ENCODE results near the gene SLC13A3. TPM values are rescaled to one million over a fixed set of nuclear protein-coding genes. Genes with fewer than 3 reads are reported as not detected.

The SLC13A3 gene
- total RNA-seq, 1 experiment from 2014 or later = 0.39 TPM

- peaks cover 25% of the 10 kb centered on the region for H3K9me3 Mint-ChIP-seq (ENCODE audit: unreplicated experiment)
- ChIA-PET POLR2A (no interaction called here), CTCF (no interaction called here)
- no TSS peak for BruUV-seq (replicated peaks)
- H3K4me1 Mint-ChIP-seq (ENCODE audit: low read depth, unreplicated experiment) = no peaks in the 10 kb centered on the region
- H3K36me3 Mint-ChIP-seq (ENCODE audit: insufficient read depth, unreplicated experiment) = no peaks in the 10 kb centered on the region
- H3K4me3 Mint-ChIP-seq (ENCODE audit: unreplicated experiment) = no peak overlapping the region
- Histone ChIP-seq H3K36me3 (ENCODE audit: control insufficient read depth, insufficient read depth, low read length) (no peaks in the 10 kb centered on the region), H3K9me3 (peaks cover 23% of the 10 kb centered on the region), H3K27me3 (replicated peaks; ENCODE audit: control insufficient read depth, insufficient read depth, low read length) (no peaks in the 10 kb centered on the region), H3K4me3 (ENCODE audit: low read depth, low read length) (no peak overlapping the region), H3K4me1 (no peaks in the 10 kb centered on the region)
- no peak for DNase-seq
- no peaks in the 10 kb centered on the region for H3K27me3 Mint-ChIP-seq (ENCODE audit: insufficient read depth, unreplicated experiment)
- no peak overlapping the region for H3K27ac Mint-ChIP-seq (ENCODE audit: unreplicated experiment)
- intact Hi-C loops (cut with micrococcal nuclease; ENCODE audit: unreplicated experiment) = no loop called here
- TF ChIP-seq, protein P1, sequence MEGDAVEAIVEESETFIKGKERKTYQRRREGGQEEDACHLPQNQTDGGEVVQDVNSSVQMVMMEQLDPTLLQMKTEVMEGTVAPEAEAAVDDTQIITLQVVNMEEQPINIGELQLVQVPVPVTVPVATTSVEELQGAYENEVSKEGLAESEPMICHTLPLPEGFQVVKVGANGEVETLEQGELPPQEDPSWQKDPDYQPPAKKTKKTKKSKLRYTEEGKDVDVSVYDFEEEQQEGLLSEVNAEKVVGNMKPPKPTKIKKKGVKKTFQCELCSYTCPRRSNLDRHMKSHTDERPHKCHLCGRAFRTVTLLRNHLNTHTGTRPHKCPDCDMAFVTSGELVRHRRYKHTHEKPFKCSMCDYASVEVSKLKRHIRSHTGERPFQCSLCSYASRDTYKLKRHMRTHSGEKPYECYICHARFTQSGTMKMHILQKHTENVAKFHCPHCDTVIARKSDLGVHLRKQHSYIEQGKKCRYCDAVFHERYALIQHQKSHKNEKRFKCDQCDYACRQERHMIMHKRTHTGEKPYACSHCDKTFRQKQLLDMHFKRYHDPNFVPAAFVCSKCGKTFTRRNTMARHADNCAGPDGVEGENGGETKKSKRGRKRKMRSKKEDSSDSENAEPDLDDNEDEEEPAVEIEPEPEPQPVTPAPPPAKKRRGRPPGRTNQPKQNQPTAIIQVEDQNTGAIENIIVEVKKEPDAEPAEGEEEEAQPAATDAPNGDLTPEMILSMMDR (IDR thresholded peaks at IDR 0.05; ENCODE audit: insufficient read depth in 1 of 2, low read depth in 1 of 2, low read length in 1 of 2, severe bottlenecking in 1 of 2, unreplicated experiment in 1 of 2) = no peak
These were observed 18.9 kb upstream of the SLC13A3 start for GRCh38 chr20:46670228-46670584.

- DNase-seq = peak in 1 of 2 experiments; percentile 38
- Mint-ChIP-seq H3K9me3 (ENCODE audit: unreplicated experiment) (peaks cover 16% of the 10 kb centered on the region), H3K27me3 (ENCODE audit: insufficient read depth, unreplicated experiment) (peaks cover 5% of the 10 kb centered on the region), H3K4me3 (ENCODE audit: unreplicated experiment) (no peak overlapping the region), H3K27ac (ENCODE audit: unreplicated experiment) (no peak overlapping the region), H3K36me3 (ENCODE audit: insufficient read depth, unreplicated experiment) (no peaks in the 10 kb centered on the region), H3K4me1 (ENCODE audit: low read depth, unreplicated experiment) (no peaks in the 10 kb centered on the region)
- Histone ChIP-seq H3K4me3 (ENCODE audit: low read depth, low read length) (no peak overlapping the region), H3K4me1 (no peaks in the 10 kb centered on the region), H3K27me3 (replicated peaks; ENCODE audit: control insufficient read depth, insufficient read depth, low read length) (no peaks in the 10 kb centered on the region), H3K9me3 (peaks cover 10% of the 10 kb centered on the region), H3K36me3 (ENCODE audit: control insufficient read depth, insufficient read depth, low read length) (no peaks in the 10 kb centered on the region)
- ChIA-PET POLR2A (no interaction called here), CTCF (interaction anchor here (0.7 kb wide), 1 partner anchor 34 kb away, joined by 3 read pairs; no protein-coding TSS in a partner anchor)
- TF ChIP-seq, protein P1 (IDR thresholded peaks at IDR 0.05; ENCODE audit: insufficient read depth in 1 of 2, low read depth in 1 of 2, low read length in 1 of 2, severe bottlenecking in 1 of 2, unreplicated experiment in 1 of 2) = no peak
- intact Hi-C loops (cut with micrococcal nuclease; ENCODE audit: unreplicated experiment) = no loop called here
- no TSS peak for BruUV-seq (replicated peaks)
These were observed 15.7 kb upstream of the SLC13A3 start for GRCh38 chr20:46666818-46667515.

DNA sequence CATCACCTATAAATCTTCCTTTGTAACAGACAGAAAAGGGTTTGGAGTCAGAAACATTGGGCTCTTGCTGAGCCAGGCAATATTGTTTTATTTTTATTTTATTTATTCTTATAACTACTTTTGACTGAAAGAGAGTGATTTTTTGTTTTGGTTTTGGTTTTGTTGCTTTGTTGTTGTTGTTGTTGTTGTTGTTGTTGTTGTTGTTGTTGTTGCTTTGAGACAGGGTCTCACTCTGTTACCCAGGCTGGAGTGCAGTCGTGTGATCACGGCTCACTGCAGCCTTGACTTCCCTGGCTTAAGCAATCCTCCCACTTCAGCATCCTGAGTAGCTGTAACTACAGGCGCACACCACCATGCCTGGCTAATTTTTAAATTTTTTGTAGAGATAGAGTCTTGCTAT lies 15.0 kb upstream of the SLC13A3 start:
- no peak for DNase-seq
- no TSS peak for BruUV-seq (replicated peaks)
- Mint-ChIP-seq H3K27ac (ENCODE audit: unreplicated experiment) (no peak overlapping the region), H3K27me3 (ENCODE audit: insufficient read depth, unreplicated experiment) (peaks cover 5% of the 10 kb centered on the region), H3K36me3 (ENCODE audit: insufficient read depth, unreplicated experiment) (no peaks in the 10 kb centered on the region), H3K4me1 (ENCODE audit: low read depth, unreplicated experiment) (no peaks in the 10 kb centered on the region), H3K9me3 (ENCODE audit: unreplicated experiment) (peaks cover 10% of the 10 kb centered on the region), H3K4me3 (ENCODE audit: unreplicated experiment) (no peak overlapping the region)
- ChIA-PET POLR2A (no interaction called here), CTCF (interaction anchor here (0.6 to 0.7 kb wide), 2 partner anchors 34 to 48 kb away, joined by 3 read pairs; no protein-coding TSS in a partner anchor)
- no peak overlapping the region for H3K4me3 ChIP-seq (ENCODE audit: low read depth, low read length)
- intact Hi-C loops (cut with micrococcal nuclease; ENCODE audit: unreplicated experiment) = no loop called here
- no peaks in the 10 kb centered on the region for H3K27me3 ChIP-seq (replicated peaks; ENCODE audit: control insufficient read depth, insufficient read depth, low read length)
- H3K9me3 ChIP-seq = peaks cover 10% of the 10 kb centered on the region
- no peaks in the 10 kb centered on the region for H3K36me3 ChIP-seq (ENCODE audit: control insufficient read depth, insufficient read depth, low read length)
- TF ChIP-seq, protein P1 (IDR thresholded peaks at IDR 0.05; ENCODE audit: insufficient read depth in 1 of 2, low read depth in 1 of 2, low read length in 1 of 2, severe bottlenecking in 1 of 2, unreplicated experiment in 1 of 2) = no peak
- no peaks in the 10 kb centered on the region for H3K4me1 ChIP-seq
